CD4-positive, alpha-beta T cell (primary cell): Measurements from ENCODE around the gene NRM. TPM values are rescaled to one million over a fixed set of nuclear protein-coding genes. Genes with fewer than 3 reads are reported as not detected.
A peak's percentile ranks its signal among the peaks of the same experiment; 100 is the strongest.

Source experiments
- ATAC-seq: fragments of 200-7000 bp; cut with Tn5 transposase; one replicate; pipeline ENCODE4 v1.10.0; 2022; ENCODE audit warnings: mild to moderate bottlenecking; ENCODE audit not compliant: poor library complexity
- CTCF ChIA-PET: fragments of 350-600 bp; sonication (Branson Sonifier 250); formaldehyde crosslinking; loops from one replicate; lab custom pipeline; 2021; ENCODE audit warnings: antibody characterized with exemption, inconsistent platforms; lab: Charles Lee
- POLR2A ChIA-PET: fragments of 350-600 bp; sonication (Branson Sonifier 250); formaldehyde crosslinking; loops from one replicate; lab custom pipeline; 2021; ENCODE audit warnings: antibody characterized with exemption, inconsistent platforms; lab: Charles Lee
- DNase-seq, 14 experiments: peaks; one replicate each; pipeline ENCODE4 v3.0.0-alpha.2; 2013 to 2020; ENCODE audit warnings: mixed read lengths in 2 of 14
- H3K27ac ChIP-seq, 2 donors: one replicate each; pipeline versions ENCODE4 v1.5.1 to v1.7.0; 2013; ENCODE audit warnings: low read length in 2 of 2, low read depth in 1 of 2, mild to moderate bottlenecking in 1 of 2
- H3K27me3 ChIP-seq, 2 experiments: 1 replicate in 1 of 2; 2 replicates in 1 of 2; pipeline versions ENCODE4 v1.6.1 to v1.7.0; 2013; ENCODE audit warnings: low read length in 2 of 2, control low read depth in 1 of 2, mild to moderate bottlenecking in 1 of 2, moderate library complexity in 1 of 2; ENCODE audit not compliant: insufficient read depth in 2 of 2, control insufficient read depth in 1 of 2
- H3K36me3 ChIP-seq: one replicate; pipeline ENCODE4 v1.6.1; 2013; ENCODE audit warnings: low read length, control low read depth; ENCODE audit not compliant: insufficient read depth
- H3K4me1 ChIP-seq: one replicate; pipeline ENCODE4 v1.6.1; 2013; ENCODE audit warnings: low read length, control low read depth; ENCODE audit not compliant: insufficient read depth
- H3K4me3 ChIP-seq: one replicate; pipeline ENCODE4 v1.5.1; 2013; ENCODE audit warnings: mild to moderate bottlenecking, low read length, moderate library complexity
- H3K9me3 ChIP-seq, 2 experiments: 1 replicate in 1 of 2; 2 replicates in 1 of 2; pipeline versions ENCODE4 v1.6.1 to v1.7.0; 2013; ENCODE audit warnings: low read length in 2 of 2, mild to moderate bottlenecking in 2 of 2, control low read depth in 1 of 2, moderate library complexity in 1 of 2; ENCODE audit not compliant: control insufficient read depth in 1 of 2, insufficient read depth in 1 of 2
- H3K27ac Mint-ChIP-seq: one replicate; pipeline ENCODE4 v1.8.0; 2020; ENCODE audit warnings: mixed read lengths
- H3K27me3 Mint-ChIP-seq: one replicate; pipeline ENCODE4 v1.8.0; 2021; ENCODE audit warnings: mixed read lengths
- H3K36me3 Mint-ChIP-seq: one replicate; pipeline ENCODE4 v1.8.0; 2021; ENCODE audit warnings: low read depth, mixed read lengths
- H3K4me1 Mint-ChIP-seq: one replicate; pipeline ENCODE4 v1.8.0; 2021; ENCODE audit warnings: low read depth, mixed read lengths
- H3K4me3 Mint-ChIP-seq: one replicate; pipeline ENCODE4 v1.8.0; 2020; ENCODE audit warnings: mild to moderate bottlenecking, mixed read lengths
- H3K9me3 Mint-ChIP-seq: one replicate; pipeline ENCODE4 v1.8.0; 2020; ENCODE audit warnings: mixed read lengths
- intact Hi-C, 2 experiments: fragments of 100-400 bp; cut with DNase I in 1 of 2; cut with micrococcal nuclease in 1 of 2; formaldehyde crosslinking; loops; one replicate each; pipeline versions ENCODE4 v1.15.1 to v1.9.0; 2023 to 2025; cut with DNase I, micrococcal nuclease
- total RNA-seq, 174 experiments: library from RNA in 2 of 174; stranded (reverse) in 2 of 174; gene quantifications; one replicate each; pipeline ENCODE4 v1.2.3 and lab custom pipeline; 2021 to 2026
- TF ChIP-seq, protein P1 (sequence below): fragments of 200-600 bp; IDR thresholded peaks from one replicate; pipeline ENCODE4 v1.8.0; 2022; ENCODE audit warnings: antibody characterized with exemption, mild to moderate bottlenecking

Gene NRM
- total RNA-seq, 2 experiments from 2014 or later, result 3.8 to 4.4 TPM

- Mint-ChIP-seq H3K27ac (peak overlapping the region; percentile 94), H3K27me3 (no peaks in the 10 kb centered on the region), H3K36me3 (peaks cover 81% of the 10 kb centered on the region), H3K9me3 (no peaks in the 10 kb centered on the region), H3K4me3 (peak overlapping the region; percentile 98), H3K4me1 (peaks cover 49% of the 10 kb centered on the region)
- POLR2A ChIA-PET, result interaction anchor here (1.0 to 8.1 kb wide), 10 partner anchors 11 to 122 kb away, joined by 3 to 381 read pairs (median 4); partner anchors contain the start of genes MDC1, NRM and TUBB
- DNase-seq (peak in 1 of 14 experiments; percentile 7), ATAC-seq (no peak)
- TF ChIP-seq, protein P1, sequence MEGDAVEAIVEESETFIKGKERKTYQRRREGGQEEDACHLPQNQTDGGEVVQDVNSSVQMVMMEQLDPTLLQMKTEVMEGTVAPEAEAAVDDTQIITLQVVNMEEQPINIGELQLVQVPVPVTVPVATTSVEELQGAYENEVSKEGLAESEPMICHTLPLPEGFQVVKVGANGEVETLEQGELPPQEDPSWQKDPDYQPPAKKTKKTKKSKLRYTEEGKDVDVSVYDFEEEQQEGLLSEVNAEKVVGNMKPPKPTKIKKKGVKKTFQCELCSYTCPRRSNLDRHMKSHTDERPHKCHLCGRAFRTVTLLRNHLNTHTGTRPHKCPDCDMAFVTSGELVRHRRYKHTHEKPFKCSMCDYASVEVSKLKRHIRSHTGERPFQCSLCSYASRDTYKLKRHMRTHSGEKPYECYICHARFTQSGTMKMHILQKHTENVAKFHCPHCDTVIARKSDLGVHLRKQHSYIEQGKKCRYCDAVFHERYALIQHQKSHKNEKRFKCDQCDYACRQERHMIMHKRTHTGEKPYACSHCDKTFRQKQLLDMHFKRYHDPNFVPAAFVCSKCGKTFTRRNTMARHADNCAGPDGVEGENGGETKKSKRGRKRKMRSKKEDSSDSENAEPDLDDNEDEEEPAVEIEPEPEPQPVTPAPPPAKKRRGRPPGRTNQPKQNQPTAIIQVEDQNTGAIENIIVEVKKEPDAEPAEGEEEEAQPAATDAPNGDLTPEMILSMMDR, result no peak
- H3K4me1 ChIP-seq, result peaks cover 49% of the 10 kb centered on the region
- peak overlapping the region; percentile 41 to 98 for H3K27ac ChIP-seq
- H3K9me3 ChIP-seq, result no peaks in the 10 kb centered on the region
- H3K27me3 ChIP-seq, result no peaks in the 10 kb centered on the region
- CTCF ChIA-PET, result interaction anchor here (0.7 to 15.4 kb wide), 10 partner anchors 10 to 224 kb away, joined by 3 to 526 read pairs (median 8); partner anchors contain the start of genes ATAT1, MDC1, NRM and TUBB
- peaks cover 55% of the 10 kb centered on the region for H3K36me3 ChIP-seq
- peak overlapping the region; percentile 99 for H3K4me3 ChIP-seq
- intact Hi-C loops, result loop anchor here (1.0 to 5.0 kb wide), 6 partner anchors 42 to 407 kb away; no protein-coding TSS in a partner anchor
Observed at GRCh38 chr6:30679765-30680535, 10.8 kb downstream of the NRM start.

DNA sequence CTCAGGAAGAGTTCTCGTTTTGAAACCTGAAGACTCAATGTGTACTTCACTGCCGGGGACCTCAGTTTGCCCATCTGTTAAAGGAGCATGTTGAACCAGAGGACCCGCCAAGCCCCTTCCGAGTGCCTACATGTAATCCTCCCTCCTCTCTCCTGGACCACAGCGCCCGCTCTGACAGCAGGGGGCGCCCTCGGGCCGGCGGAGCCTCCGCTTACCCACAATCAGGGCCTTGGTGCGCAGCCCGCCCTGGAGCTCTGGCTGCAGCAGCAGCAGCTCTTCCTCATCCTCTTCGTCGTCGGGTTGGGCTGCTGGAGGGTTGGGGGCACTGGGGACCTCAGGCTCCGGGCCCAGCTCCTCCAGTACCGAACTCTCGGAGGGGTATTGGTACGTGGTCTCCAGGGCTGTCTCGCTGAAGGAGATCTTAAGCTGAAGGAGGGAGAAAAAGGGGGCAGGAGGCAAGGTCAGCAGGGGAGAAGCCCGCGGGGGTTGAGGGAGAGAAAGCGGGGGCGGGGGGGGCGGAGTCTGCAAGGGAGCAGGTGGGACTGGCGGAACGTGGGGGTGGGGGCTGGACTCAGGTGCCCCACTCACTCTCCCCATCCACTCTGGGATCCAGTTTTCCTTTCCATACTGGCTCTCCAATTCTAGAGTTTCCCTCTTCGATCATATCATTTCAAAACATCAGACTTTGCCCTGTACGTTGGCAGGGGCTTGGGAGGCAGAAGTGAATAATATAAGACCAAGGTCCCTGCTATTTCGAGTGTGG, 11.6 kb downstream of the NRM start:
- Mint-ChIP-seq H3K4me1 (peaks cover 47% of the 10 kb centered on the region), H3K27ac (peak overlapping the region; percentile 94), H3K36me3 (peaks cover 73% of the 10 kb centered on the region), H3K27me3 (no peaks in the 10 kb centered on the region), H3K9me3 (no peaks in the 10 kb centered on the region), H3K4me3 (peak overlapping the region; percentile 98)
- CTCF ChIA-PET, result interaction anchor here (0.5 to 15.4 kb wide), 33 partner anchors 9 to 408 kb away, joined by 3 to 526 read pairs (median 4); partner anchors contain the start of genes ABCF1, ATAT1, C6orf136 and FLOT1
- DNase-seq (peak; percentile 84 to 96 (median 94)), ATAC-seq (peak; percentile 41)
- H3K27me3 ChIP-seq, result no peaks in the 10 kb centered on the region
- TF ChIP-seq, protein P1, result peak; percentile 91
- POLR2A ChIA-PET, result interaction anchor here (0.5 to 8.1 kb wide), 21 partner anchors 9 to 228 kb away, joined by 3 to 381 read pairs (median 4); partner anchors contain the start of genes ABCF1, MDC1, MRPS18B and NRM
- intact Hi-C loops, result loop anchor here (1.0 to 5.0 kb wide), 5 partner anchors 43 to 198 kb away; no protein-coding TSS in a partner anchor
- H3K9me3 ChIP-seq, result no peaks in the 10 kb centered on the region
- peaks cover 49% of the 10 kb centered on the region for H3K4me1 ChIP-seq
- H3K27ac ChIP-seq, result peak overlapping the region; percentile 41 to 98
- peaks cover 55% of the 10 kb centered on the region for H3K36me3 ChIP-seq
- H3K4me3 ChIP-seq, result peak overlapping the region; percentile 99
